Glomerular visceral epithelial cell (primary cell): Measurements from ENCODE around the gene APOOL.

Experiments
- DNase-seq: peaks from one replicate; pipeline ENCODE4 v3.0.0-alpha.2; 2016; ENCODE audit errors: extremely low spot score

Gene APOOL

DNA sequence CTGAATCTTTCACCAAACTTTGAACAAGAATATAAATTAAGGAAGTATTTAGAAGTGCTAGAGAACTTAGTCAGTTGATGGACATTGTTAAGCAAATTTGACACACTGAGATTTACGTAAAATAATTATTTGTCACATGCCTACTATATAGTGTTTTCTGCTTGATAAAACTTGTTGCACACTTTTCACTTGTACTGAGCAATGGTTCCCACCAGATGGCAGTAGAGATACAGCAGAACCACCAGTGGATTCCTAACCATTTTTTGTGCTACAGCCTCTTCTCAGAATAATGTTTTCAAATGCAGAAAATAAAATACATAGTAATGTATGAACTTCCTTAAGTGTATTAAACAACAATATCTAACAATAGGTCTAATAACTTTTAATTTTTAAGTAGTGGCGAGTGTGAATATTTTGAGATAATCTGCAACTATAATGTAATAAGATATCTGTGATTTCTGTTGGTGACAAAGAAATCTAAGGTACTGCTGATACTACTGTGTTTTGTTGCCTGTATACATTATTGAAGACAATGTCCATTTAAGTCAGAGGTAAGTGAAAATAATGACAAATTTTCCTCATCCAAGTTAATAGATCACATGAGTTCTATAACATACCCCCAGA is 81.2 kb downstream of the APOOL start:
- DNase-seq, result peak; percentile 20

- no peak for DNase-seq
Observed at GRCh38 chrX:85089321-85089840, 85.7 kb downstream of the APOOL start.

DNA sequence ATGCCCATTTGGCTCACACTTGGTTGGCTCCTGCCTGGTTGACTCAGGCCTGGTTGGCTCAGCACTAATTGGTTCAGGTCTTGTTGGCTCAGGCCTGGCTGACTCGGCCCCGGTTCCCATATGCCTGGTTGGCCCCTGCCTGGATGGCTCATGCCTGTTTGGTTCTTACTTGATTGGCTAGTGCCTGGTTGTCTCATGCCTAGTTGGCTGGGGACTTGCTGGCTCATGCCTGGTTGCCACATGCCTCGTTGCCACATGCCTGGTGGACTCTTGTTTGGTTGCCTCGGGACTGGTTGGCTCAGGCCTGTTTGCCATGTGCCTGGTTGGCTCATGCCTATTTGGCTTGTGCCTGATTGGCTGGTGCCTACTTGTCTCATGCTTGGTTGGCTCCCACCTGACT is 103.7 kb downstream of the APOOL start:
- no peak for DNase-seq

- DNase-seq, result no peak
Observed at GRCh38 chrX:85108165-85108564, 104.5 kb downstream of the APOOL start.

DNA sequence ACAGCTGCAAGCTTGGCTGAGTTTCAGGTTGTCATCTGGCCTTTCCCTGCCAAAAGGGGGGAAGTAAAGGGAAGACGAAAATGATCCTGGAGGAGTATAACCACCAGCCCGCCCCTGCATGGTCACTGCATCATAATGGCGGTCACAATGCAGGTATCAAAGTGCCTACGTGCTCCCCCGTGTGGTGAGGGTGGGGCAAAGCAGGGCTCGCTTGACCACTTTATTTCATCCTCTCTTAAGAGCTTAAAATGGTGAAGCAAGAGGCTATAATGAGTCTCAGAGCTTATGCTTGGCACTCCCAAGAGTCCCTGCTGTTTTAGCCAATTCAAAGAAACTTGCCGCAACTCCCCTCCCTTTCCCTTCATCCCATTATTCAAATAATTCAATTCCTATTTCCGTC is 105.6 kb downstream of the APOOL start:
- peak; percentile 1 for DNase-seq

DNA sequence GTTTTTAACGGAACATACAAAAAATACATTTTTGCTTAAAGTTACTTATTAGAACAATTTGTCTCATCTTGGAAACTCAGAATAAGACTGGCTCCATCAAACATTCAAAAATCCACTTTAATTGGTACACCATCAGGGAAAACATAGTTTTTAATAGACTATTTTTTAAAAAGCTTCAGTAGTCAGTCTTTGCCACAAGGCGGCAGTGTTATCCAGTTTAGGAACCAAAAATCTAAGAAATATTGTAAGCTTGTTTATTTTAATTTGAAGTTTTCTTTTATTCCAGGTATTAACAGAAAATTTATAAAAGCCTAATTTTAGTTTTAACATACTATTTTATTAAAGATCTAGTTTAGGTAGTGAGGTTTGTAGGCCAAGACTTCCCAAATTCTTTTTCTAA is 107.7 kb downstream of the APOOL start:
- DNase-seq, result peak; percentile 5

DNA sequence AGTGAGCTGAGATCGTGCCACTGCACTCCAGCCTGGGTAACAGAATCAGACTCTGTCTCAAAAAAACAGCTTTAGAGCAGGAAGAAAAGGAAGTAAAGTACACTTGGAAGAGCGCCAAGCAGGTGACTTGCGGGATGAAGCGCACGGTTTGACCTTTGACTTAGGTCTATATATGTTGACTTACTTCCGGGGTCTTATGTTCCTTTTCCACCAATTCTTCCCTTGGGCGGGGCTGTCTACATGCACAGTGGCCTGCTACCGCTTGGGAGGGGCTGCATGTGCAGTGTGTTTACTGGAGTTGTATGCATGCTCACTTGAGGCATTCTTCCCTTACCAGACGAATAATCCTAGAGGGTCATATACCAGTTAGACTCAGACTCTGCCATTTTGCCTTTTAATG is 108.6 kb downstream of the APOOL start:
- no peak for DNase-seq

GRCh38 chrX:85113746-85114145 is 110.1 kb downstream of the APOOL start:
- DNase-seq, result no peak

DNA sequence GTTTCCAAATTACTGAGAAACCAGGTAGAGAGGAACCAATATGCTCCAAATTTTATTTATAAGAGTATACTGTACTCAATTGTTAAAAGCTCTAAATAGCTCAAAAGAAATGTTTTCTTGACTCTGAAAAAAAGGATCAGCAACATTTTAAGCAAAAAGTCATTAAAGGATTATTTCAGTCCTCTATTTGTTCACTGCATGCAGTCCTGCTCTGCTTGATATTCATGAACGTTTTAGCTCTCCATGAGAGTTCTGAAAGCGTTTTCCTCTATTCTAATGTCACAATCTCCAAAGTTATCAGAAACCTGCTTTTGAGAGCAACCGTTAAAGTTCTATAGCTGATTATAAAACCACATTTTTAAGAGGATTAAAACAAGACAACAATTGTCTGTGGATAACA is 110.5 kb downstream of the APOOL start:
- DNase-seq, result no peak

GRCh38 chrX:85114776-85115175 is 111.1 kb downstream of the APOOL start:
- no peak for DNase-seq

GRCh38 chrX:85115252-85115651 is 111.6 kb downstream of the APOOL start:
- no peak for DNase-seq

DNA sequence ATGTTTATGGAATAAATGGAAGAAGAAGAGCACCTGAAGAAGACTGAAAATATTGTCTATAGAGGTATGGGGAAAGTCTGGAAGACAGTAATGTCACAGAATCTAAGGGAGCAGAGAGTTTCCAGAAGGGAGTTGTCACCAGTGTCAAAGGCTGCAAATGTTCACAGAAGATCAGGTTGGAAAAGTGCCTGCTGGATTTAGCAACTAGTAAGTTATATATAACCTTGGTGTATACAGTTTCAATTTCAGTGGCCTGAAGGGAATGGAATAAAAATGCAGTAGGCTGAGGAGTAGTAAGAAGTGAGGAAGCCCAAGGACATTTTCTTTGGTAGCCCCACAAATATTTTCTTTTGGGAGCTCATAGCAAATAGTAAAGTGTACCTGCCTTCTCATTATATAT is 132.7 kb downstream of the APOOL start:
- no peak for DNase-seq

DNA sequence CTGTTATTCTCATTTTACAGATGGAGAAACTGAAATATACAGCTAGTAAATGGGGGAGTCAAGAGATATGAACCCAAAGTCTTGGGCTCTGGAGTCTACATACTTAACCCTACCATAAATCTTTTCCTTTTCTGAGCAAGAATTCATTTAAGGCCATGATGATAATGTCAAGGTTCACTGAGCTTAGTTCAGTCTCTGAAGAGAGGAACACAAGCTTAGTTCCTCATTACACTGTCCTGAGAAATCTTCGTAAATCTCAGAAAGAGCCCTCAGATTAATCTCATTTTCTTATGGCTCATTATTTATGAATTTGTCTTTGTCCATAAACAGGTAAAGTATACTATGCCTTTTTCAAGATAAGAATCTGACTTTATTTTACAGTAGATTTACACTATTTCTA is 135.7 kb downstream of the APOOL start:
- no peak for DNase-seq

- no peak for DNase-seq
Observed at GRCh38 chrX:85140964-85141363, 137.3 kb downstream of the APOOL start.
